ENCODE measurements around the gene DNAH6. TPM values are rescaled to one million over a fixed set of nuclear protein-coding genes. Genes with fewer than 3 reads are reported as not detected.
A peak's percentile ranks its signal among the peaks of the same experiment; 100 is the strongest.
"Not testable (repeated sequence)": the region's sequence is repeated elsewhere in the genome, so short reads cannot be mapped to it uniquely, and the experiment has no call there.

Gene DNAH6
- total RNA-seq, 1 experiment from 2014 or later = 0.02 TPM

DNA sequence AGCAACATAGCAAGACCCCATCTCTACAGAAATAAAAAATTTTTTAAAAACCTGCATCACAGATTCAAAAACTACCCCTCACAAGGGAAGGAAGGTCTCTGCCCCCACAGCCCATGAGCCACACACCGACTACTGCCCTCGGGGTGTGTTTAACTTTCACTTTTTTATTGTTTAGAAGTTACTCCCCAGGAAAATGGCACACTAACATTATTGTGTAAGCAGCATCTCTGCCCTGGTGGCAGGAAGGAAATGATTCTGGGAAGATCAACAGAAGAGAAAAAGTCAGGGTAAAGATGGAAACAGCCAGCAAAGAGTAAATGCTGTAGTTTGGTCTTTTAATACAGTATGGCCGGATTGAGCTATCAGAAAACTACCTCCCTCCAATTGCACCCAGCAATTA is 342.6 kb downstream of the DNAH6 start:
- no peak for DNase-seq (ENCODE audit: extremely low read depth, low read depth)

DNA sequence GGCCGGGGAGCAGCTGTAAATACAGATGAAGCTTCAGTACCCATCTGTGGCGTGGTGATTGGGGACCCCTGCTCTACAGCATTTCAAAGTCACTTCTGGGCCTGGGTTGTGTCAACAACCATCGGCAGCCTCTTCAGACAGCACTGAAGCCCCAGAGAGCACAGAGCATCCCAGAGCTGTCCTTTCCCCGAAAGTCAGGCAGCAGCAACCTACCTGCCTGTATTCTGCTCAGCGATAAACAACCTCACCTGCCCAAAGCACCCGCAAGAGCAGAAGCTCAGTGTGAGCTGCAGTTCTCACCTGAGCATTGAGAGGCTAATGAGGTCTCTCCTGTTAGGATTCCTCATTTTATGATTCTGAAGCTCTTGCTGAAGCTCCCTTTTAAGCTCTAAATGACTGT is 345.2 kb downstream of the DNAH6 start:
- DNase-seq (ENCODE audit: extremely low read depth, low read depth) = no peak

DNA sequence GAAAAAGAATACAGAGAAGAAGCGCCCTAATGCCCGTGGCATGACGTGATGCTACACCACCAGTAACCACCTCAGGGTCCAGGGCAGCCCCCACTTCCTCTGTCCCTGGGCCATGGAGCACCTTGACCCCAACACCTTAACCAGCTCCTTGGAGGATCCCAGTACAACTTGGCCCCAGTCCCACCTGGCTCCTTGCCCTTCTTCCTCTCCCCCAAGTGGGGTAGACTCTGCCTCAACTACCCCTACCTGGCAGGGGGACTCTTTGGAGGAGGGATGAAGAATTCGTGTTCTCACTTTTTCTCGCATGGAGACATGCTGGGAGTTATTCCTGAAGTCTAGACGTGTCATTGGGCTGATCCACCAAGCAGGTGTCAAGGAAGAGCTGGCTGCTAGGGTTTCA is 345.7 kb downstream of the DNAH6 start:
- no peak for DNase-seq (ENCODE audit: extremely low read depth, low read depth)

DNA sequence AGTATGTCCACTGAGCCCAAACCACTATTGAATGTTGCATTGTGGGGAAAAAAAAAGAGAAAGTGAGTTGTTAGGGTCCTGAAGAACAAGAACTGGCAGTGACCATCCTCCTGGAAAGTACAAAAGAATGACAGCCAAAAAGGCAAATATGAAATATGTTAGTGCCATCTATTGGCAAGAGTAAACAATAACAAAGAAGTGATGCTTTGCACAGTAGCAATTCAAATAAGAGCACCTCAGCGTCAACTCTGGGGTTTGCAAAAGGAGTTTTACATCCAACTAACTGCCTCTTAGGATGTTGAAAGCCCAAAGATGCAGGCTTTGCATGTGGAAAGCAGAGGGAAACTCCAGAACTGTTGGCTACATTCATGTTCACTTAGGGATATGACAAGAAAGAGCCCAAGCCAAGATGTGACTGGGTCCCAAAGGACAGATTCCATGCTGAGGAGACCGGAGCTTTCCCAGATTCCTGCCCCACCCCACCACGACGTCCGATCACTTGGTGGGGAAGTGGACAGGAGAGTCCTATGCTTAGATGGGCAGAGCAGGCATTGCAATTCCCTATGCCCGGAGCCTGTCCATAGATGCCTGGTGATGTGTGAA is 349.0 kb downstream of the DNAH6 start:
- peak; percentile 32 for DNase-seq (ENCODE audit: extremely low read depth, low read depth)

- no peak for DNase-seq (ENCODE audit: extremely low read depth, low read depth)
These were observed 349.8 kb downstream of the DNAH6 start for GRCh38 chr2:84866122-84866521.

DNA sequence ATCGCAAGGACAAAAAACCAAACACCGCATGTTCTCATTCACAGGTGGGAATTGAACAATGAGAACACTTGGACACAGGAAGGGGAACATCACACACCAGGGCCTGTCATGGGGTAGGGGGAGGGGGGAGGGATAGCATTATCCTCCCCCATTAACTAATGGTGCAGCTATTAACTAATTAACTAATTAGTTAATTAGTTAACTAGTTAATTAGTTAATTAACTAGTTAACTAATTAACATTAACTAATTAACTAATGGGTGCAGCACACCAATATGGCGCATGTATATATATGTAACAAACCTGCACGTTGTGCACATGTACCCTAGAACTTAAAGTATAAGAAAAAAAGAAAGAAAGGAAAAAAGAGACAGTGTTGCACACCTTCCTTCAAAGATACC is 352.0 kb downstream of the DNAH6 start:
- DNase-seq (ENCODE audit: extremely low read depth, low read depth) = not testable (repeated sequence)

Other genes with a start within 250 kb of the DNAH6 start
- gene SUCLG1, start 57.2 kb upstream of the DNAH6 start, total RNA-seq (2014; rRNA removed; shearing (Covaris generic)) = 69.0 and 84.5 TPM in 2 replicates

Measured in NCI-H460 (cell line).